GM19351 (cell line): ENCODE measurements around the gene PRKN.

Source experiments
- ATAC-seq: cut with Tn5 transposase; IDR thresholded peaks from one replicate; pipeline ENCODE4 v1.9.1; 2021; ENCODE audit warnings: mild to moderate bottlenecking, moderate library complexity; ENCODE audit not compliant: unreplicated experiment

Gene PRKN

DNA sequence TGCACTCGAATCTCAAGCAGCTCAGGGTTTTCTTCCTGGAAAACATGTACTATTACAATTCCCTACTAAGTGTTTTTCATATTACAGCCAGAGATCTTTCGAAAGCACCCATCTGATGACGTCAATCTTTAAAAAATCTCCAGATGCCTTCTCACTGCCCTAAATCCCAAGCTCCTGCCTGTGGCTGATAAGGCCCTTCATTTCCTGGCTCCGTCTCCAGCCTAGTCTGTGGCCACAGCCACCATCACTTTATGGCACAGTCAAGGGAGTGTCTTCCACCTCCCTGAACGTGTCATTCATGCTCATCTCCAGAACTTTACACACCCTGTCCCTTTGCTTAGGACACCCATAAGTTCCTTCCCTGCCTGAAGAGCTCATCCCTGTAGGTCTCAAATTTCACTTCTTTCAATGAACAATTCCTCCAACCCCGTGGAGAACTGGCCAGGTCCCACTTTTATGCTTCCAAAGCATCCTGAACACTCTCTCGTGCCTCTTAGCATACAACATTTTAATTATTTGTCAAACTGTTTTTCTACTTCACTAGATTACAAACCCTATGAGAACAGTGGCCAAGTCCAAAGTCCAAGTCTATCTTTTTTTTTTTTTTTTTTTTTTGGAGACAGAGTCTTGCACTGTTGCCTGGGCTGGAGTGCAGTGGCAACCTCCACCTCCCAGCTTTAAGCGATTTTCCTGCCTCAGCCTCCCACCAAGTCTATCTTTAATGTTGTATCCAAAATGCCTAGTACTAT lies 1347.6 kb downstream of the PRKN start:
- no peak for ATAC-seq

DNA sequence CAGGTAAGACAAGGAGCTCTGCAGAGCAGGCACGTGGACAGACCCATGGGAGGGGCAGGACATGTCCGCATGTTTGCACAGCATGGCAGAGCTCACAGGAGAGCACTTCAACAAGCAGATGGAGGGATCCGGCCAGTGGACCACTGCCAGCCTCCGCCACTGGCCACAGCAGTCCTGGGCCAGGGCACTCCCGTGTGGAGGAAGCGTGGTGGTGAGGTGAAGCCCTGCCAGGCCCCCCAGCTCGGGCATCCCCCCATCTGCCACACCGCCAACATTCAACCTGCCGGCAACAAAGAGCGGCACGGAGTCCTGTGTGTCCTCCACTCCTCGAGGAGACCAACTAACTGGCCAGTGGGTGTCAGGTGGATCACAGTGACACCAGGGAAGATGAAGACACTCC lies 1349.5 kb downstream of the PRKN start:
- ATAC-seq: no peak

DNA sequence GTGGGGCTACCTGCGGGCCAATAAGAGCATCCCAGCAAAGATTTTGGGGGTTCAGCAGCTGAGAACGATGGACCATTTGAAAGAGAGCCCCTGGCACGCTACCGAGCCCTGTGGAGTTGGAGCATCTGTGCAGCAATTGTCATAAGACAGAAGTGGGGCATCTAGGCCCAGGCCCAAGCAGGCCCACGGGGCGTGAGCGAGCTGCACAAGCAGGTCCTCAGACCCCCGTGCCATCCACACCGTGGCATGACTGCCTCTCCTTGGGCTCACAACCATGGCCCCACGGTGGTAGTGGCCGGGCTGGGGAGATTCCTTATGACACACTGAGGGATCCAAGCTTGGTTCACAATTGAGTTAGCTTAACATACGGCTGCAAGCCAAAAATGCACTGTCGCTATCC lies 1350.5 kb downstream of the PRKN start:
- no peak for ATAC-seq

DNA sequence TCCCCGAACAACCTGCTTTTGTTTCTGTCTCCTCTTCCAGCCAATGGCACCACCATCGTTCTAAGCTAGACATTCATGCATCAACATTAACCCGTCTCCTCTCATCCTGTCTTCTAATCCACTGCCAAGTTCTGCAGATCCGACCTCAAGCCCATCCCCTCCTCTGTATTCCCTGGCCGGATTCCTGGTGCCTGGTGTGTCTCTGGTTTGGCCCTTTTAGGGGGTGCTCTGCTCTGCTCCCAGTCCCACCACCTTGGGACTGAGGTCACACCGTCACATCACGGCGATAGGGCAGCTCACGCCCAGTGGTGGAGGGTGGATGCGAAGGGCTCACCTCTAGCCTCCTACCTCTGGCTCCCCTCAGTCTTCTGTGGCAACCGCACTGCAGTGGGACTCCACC lies 1351.2 kb downstream of the PRKN start:
- no peak for ATAC-seq

DNA sequence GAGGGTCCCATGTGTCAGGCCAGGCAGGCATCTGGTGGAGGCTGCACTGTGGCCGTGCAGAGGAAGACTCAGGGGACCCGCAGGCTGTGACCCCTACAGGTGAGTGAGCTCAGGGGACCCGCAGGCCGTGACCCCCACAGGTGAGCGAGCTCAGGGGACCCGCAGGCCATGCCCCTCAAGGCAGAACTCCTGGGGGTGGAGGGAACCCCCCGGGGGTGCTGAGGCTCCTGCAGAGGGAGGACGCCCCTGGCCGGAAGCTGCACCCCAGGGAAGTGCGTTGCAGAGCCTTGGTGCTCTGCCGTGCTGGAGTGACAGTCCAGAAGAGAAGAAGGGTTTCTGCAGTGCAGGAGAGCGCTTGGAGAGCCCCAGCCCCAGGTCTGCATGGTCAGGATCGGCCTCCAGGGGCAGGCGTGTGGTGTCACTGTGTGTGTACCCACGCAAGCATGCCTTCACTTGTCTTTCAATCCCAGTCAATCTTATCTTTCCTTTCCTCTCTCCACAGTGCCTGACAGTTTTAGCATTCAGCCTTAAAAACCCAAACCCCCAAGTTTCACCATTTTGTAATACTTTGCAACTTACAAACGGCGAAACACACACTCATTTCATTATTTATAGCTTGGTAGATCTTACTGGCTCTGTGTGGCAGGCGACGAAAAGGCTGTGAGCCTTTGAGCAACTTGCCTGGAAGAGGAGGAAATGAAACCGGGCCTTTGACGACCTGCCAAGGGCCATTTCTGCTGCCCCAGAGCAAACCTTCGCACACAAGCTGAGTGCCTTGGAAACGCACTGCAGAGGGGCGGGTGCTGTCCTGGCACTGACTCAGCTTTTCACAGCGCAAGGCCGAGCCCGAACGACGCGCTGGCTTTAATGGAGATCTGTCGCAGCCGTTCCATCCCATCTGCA lies 1352.3 kb downstream of the PRKN start:
- ATAC-seq: no peak

DNA sequence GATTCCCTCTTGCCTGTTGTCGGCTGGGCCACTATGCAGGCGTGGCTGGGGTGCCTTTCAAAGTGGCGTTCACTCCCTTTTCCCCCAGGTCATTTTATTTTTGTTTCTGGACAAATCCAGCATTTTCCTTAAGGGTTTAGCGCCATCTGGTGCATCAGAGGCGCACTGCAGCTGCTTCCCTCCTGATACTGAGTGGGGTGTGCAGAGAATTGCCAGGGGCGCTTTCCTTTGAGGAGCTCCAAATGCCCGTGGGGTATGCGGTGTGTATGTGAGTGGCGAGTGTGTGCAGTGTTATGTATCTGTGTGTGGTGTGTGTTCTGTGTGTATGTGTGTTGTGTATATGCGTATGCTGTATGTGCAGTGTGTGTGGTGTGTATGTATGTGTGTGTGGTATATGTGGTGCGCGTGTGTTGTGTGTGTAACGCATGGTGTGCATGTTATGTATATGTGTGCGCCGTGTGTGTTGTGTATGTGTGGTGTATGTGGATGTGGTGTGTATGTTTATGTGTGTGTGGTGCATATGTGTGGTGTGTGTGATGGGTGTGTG lies 1353.6 kb downstream of the PRKN start:
- ATAC-seq: peak; percentile 43

DNA sequence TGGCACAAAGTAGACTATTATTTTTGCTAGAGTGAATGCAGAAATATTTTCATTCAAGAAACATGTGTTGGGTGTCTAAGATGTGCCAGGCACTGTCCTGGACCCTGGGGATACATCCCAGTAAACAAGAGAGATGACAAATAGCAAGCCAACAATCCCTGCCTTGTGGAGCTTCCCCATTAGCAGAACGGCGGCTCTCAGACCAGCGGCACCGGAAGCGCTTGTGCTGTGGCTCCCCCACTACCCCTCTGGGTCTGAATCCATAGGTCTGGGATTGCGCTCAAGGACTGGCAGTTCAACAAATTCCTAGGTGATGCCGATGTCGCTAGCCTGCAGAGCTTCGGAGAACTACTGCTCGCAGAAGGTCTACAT lies 1355.2 kb downstream of the PRKN start:
- ATAC-seq: no peak

DNA sequence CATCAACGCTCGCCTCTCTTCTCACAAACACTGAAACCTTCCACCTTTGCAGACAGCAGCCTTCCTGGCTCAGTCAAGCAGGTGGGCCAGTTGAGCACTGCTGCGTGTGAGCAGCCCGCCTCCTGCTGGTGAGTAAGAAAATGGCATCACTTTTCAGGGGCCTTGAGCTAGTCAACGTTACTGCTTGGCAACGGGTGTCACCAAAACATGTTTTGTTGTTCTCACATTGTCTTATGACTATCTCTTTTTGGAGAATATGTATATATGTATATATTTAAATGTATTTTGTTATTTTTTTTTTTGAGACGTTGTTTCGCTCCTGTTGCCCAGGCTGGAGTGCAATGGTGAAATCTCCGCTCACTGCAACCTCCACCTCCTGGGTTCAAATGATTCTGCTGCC lies 1356.7 kb downstream of the PRKN start:
- ATAC-seq: peak; percentile 88

DNA sequence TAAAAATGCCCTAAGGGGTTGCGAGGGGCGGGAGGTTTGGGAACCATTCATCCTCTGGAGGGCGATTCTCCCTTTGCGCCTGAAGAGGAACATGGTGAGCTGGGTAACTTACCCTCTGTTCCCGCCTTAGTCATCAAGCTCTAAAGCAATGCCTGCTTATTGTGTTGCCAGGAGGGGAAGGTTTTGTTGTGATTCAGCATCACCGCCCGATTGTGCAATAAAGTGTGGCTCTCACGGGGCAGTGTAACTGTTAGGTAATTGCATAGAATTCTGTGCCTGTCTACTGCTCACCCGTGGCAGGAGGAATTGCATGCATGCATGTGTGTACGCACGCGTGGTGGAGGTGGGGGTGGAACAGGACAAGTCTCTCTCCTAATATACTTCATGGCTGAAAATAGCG lies 1358.2 kb downstream of the PRKN start:
- no peak for ATAC-seq

DNA sequence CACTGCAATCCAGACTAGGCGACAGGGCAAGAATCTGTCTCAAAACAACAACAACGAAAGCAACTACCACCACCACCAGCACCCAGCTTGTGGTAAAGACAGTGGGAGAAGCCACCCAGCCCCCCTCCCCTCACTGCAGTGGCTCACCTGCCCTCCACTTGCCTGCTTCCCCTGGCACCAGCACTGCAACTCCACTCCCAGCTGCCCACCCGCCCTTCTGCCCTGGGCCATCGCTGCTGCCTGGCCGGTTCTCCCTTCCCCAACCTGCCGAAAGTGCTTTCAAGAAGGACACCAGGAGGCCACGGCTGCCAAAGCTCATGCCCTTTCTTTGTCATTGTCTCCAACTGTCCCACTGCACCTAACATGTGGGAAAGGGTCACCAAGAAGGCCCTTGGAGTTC lies 1359.1 kb downstream of the PRKN start:
- no peak for ATAC-seq

DNA sequence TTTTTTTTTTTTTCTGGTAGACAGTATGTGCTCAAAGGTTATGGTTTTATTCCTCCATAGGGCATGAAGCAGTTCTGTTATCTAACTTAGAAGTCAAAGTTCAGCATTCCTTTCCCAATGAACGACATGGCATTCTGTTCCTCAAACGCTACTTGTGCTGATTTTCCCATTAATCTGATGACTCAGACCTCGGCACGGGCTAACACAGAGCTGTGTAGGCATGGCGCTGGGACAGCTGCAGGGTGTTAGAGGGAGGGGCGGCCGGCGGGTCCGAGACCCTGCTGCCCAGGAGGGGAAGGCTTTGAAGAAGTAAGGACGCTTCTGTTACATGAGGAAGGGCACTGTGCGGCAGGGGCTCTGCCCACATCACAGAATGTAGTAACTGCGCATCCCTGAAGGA lies 1360.1 kb downstream of the PRKN start:
- no peak for ATAC-seq

DNA sequence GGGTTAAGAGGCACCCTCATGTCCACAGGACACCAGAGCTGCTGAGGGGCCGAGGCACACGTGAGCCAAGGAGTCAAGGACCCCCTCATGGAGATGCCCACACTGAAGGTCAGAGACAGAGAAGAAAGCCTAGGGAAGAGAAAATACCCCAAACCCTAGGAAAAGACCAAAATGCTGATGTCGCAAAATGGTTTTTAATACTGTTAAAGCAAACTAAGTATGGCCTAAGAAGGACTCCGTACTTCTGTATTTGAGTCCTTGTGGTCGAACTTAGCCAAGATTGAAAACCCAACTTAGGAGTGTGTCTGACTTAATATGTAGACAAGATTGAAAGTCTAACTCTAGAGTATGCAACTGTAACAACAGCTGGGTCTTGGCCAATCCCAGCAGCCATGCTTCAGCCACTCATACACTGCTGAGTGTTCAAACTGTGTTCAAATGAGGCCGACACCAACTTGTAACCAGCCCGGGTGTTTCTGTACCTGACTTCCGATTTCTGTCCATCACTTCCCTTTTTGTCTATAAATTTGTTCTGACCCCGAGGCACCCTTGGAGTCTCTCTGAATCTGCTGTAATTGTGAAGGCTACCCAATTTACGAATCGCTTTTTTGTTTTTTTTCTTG lies 1361.2 kb downstream of the PRKN start:
- ATAC-seq: no peak

DNA sequence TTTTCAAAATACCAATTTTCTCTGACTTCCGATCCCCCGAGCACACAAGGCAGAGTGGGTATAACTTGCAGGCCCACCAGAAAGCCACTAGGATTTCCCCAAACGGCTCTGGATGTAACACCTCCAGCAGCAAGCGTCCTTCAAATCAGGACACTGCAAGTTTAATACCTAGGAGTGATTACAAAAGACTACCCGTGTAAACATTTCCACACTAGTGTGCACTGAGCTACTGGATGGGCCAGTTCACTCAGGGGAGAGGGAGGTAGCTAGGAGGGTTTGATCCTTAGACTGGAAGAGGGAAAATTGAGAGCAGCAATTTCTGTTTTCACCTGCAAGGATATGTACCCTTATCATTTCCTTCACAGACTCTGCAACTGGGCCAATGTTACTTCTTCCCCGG lies 1361.9 kb downstream of the PRKN start:
- no peak for ATAC-seq

DNA sequence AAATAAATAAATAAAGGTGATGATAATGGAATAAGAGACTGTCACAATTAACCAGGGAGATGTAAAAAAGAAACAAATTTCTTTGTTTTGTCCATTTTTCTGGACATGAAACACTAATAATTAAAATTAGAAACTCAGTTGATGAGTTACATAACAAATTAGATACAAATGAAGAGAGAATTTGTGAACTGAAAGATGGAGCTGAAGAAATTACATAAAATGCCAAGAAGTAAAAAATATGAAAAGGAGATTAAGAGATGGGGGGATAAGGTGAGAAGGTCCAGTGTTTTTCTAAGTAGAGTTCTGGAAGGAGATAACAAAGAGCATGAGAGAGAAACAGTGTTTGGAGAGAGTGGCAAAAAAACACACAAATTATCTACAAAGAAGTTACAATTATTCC lies 1364.3 kb downstream of the PRKN start:
- ATAC-seq: no peak

DNA sequence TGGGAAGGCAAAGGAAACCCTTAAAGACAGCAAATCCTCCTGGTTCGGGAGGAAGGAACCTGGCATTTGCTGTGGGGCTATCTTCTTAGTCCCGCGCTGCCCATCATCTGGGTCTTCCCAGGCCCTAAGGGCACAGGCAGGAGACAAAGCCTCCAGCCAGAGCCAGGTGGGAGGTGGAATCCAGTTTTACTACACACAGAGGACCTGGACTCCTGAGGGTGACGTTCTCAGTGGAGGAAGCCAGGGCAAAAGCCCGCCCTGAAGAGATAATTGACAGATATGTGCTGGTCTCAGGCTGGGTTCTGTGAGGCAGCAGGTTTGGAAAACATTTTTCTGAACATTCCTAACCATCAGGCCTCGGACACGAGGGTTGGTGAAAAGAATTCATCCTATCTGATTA lies 1365.3 kb downstream of the PRKN start:
- ATAC-seq: no peak

DNA sequence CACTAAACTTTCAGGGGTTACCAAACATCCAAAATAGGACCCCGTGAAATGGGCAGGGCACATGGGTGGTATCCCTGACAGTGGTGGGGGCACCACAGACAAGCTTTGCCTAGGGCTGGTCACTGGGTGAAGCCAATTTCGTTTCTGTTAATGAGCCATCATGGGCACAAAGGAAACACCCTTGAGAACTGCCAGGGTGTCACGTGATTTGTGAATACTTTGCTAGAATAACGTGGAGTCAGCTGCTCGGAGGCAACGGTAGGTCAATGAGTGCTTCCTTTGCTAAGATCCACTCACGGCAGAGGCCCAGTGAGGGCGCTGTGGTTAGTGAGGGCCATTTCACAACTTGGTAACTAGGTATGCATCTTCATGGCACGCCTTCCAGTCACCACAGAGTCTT lies 1366.0 kb downstream of the PRKN start:
- no peak for ATAC-seq

DNA sequence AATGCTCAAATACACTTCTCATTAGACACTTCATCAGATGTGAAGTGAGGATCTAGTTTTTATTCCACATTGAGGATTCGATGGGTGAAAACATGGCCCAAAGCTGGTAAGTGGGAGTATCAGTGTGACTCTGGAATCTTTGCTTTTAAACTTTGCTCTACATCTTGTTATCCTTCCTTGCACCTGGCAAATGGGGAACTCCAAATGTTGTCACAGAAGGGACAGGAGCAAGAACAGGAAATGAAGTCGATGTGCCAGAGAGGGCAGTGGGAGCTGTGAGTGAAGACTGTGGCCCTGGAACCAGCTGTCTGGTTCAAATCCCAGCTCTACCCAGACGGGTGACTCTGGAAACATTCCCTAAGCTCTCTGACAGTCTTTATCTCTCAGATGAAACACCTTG lies 1367.0 kb downstream of the PRKN start:
- no peak for ATAC-seq

DNA sequence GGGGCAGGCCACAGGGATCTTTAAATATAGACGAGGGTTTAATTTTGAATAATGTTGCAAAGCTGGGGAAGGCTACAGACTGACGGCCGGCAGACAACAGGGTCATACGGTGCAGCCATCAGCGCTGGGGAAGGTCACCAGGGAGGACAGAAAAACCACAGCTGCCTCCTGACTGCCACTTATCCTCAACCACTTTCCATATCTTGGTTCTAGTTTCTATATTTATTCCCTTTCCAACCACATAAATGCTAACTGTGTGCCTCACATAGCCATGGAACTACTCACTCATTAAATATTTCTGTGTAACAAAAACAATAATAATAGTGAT lies 1368.0 kb downstream of the PRKN start:
- no peak for ATAC-seq

DNA sequence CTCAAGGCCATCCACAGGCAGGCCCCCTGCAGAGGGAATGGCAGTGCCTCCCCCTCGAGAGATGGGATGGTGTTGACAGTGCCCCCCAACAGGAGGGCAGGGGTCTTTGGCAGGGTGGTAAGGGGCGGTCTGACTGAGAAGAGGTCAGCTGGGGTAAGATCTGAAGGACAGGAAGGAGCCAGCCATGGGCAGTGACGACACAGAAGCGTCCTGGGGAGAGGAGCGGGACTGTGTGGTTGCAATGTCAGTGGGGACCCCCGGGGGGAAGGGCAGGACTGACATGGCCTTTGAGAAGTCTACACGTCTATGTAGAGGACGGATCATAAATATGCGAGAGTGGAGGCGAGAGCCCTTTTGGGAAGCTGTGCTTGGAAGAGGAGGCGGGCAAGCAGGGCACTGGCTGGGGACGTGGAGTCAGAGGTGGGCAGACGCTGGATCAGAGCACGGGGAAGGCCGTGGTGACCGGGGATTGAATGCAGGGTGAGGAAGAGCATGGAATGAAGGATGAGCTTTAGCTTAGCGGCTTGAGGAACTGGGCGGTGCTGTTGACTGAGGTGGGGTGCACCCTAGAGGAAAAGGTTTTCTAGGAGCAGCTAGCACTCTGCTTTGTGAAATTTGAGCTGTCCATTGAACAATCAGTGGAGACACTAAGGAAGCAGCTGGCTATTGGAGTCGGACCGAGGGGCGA lies 1371.3 kb downstream of the PRKN start:
- no peak for ATAC-seq

DNA sequence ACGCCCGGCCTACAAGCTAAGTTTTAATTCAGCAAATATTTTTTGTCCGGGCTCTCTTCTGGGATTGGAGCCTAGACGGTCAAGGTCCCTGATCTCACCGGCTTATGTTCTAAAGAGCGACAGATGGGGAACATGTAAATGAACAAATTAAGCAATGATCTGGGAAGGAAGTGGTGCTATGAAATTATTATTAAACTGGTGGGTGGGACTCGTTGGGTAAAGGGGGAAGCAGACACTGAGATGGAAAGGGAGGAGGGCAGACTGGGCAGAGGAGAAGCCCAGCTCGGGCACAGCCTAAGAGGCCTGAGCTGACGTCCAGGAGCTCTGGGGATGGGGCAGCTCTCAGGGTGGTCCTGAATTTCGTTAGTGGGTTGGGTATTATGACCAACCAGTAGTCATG lies 1371.9 kb downstream of the PRKN start:
- no peak for ATAC-seq

DNA sequence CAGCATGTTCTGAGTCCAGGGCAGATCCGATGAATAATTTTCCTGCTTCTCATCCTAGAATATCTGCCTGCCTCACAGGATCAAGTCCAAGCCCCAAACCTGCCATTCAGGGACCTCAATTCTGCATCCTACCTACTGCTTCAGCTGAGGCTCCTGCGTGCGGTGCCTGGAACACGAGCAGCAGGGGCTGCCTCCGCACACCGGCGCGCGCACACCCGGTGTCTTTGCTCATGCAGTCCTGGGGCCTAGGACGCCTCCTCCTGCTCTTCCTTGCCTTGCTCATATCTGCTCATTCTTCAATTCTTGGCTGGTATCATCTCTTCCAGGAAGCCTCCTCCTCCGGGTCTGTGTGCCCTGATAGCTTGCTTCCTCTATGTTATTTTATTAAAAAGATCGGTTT lies 1372.6 kb downstream of the PRKN start:
- no peak for ATAC-seq
